GM12872 (cell line): ENCODE results near the gene UCKL1.

Experiments used
- CTCF ChIP-seq: IDR thresholded peaks from 3 replicates; pipeline ENCODE4 v1.5.1; 2011; ENCODE audit warnings: low read depth, mild to moderate bottlenecking, low read length, moderate library complexity; ENCODE audit not compliant: insufficient read depth

Gene UCKL1

GRCh38 chr20:63974402-63975200, 18.4 kb upstream of the UCKL1 start:
- TF ChIP-seq CTCF, result no peak

GRCh38 chr20:63973636-63974401, 17.6 kb upstream of the UCKL1 start:
- peak; percentile 94 for TF ChIP-seq CTCF

GRCh38 chr20:63973160-63973479, 16.9 kb upstream of the UCKL1 start:
- no peak for TF ChIP-seq CTCF

- no peak for TF ChIP-seq CTCF
Measured at GRCh38 chr20:63972312-63973159, 16.3 kb upstream of the UCKL1 start.

- TF ChIP-seq CTCF, result no peak
Measured at GRCh38 chr20:63970714-63971431, 14.7 kb upstream of the UCKL1 start.

- 0 out of 3 replicates have a peak, but pooled peaks have one; percentile 7 for TF ChIP-seq CTCF
Measured at GRCh38 chr20:63969838-63970713, 13.9 kb upstream of the UCKL1 start, which contains the start of gene ZNF512B. Gene ZNF512B, minus strand, starts transcription at chr20:63969930. Its CDS starts 1,980 bp downstream, at chr20:63967950.
